ENCODE data around the gene AFF4. TPM values are rescaled to one million over a fixed set of nuclear protein-coding genes. Genes with fewer than 3 reads are reported as not detected.
"Not testable (repeated sequence)": the region's sequence is repeated elsewhere in the genome, so short reads cannot be mapped to it uniquely, and the experiment has no call there.

The AFF4 gene
- total RNA-seq, 4 donors from 2014 or later, result 70.5 to 85.3 (median 73.2) TPM

DNA sequence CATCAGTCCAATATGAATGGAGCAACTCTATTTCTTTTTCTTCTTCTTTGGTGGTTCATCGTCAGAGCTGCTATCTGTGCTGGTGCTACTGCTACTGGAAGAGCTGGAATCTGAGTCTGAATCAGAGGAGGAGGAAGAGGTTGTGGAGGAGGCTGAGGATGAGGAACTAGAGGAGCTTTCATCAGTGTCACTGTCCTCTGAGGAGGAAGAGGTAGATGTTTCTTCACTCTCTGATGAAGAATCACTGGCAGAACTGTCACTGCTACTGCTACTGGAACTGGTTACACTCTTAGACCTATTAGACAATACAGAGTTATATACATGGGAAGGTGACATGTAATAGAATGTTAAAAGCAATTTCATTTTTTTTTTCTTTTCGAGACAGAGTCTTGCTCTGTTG, 35.1 kb upstream of the AFF4 start:
- Histone ChIP-seq H3K4me3 (no peak overlapping the region), H3K27me3 (no peaks in the 10 kb centered on the region), H3K27ac (no peak overlapping the region), H3K9me3 (no peaks in the 10 kb centered on the region), H3K4me1 (peaks cover 0 to 6% (median 0%) of the 10 kb centered on the region in 4 donors), H3K36me3 (peaks cover 0 to 34% (median 0%) of the 10 kb centered on the region in 3 donors)
- DNase-seq (ENCODE audit: low spot score in 2 of 2), result no peak
- 76% methylated on average over 2 of the region's 2 CpGs for WGBS, 2 donors
- no peak for TF ChIP-seq EP300 (IDR thresholded peaks at IDR 0.05)
- no peak for TF ChIP-seq POLR2A (IDR thresholded peaks at IDR 0.05)
- TF ChIP-seq, protein P1, sequence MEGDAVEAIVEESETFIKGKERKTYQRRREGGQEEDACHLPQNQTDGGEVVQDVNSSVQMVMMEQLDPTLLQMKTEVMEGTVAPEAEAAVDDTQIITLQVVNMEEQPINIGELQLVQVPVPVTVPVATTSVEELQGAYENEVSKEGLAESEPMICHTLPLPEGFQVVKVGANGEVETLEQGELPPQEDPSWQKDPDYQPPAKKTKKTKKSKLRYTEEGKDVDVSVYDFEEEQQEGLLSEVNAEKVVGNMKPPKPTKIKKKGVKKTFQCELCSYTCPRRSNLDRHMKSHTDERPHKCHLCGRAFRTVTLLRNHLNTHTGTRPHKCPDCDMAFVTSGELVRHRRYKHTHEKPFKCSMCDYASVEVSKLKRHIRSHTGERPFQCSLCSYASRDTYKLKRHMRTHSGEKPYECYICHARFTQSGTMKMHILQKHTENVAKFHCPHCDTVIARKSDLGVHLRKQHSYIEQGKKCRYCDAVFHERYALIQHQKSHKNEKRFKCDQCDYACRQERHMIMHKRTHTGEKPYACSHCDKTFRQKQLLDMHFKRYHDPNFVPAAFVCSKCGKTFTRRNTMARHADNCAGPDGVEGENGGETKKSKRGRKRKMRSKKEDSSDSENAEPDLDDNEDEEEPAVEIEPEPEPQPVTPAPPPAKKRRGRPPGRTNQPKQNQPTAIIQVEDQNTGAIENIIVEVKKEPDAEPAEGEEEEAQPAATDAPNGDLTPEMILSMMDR (IDR thresholded peaks at IDR 0.05), result no peak

GRCh38 chr5:132996307-132996706, 32.9 kb upstream of the AFF4 start:
- DNase-seq (ENCODE audit: low spot score in 2 of 2), result no peak
- WGBS, 2 donors, result 71 to 74% methylated on average over 1 of the region's 1 CpG

GRCh38 chr5:132987531-132988408, 24.3 kb upstream of the AFF4 start:
- WGBS, 2 donors, result 89% methylated on average over 28 of the region's 28 CpGs
- TF ChIP-seq, protein P1 (IDR thresholded peaks at IDR 0.05), result no peak
- no peak for TF ChIP-seq POLR2A (IDR thresholded peaks at IDR 0.05)
- no peak for TF ChIP-seq EP300 (IDR thresholded peaks at IDR 0.05)
- H3K4me3 ChIP-seq, result no peak overlapping the region
- no peak overlapping the region for H3K27ac ChIP-seq
- H3K27me3 ChIP-seq, result no peaks in the 10 kb centered on the region
- no peak for DNase-seq (ENCODE audit: low spot score in 2 of 2)
- no peaks in the 10 kb centered on the region for H3K9me3 ChIP-seq
- H3K36me3 ChIP-seq, result no peaks in the 10 kb centered on the region
- H3K4me1 ChIP-seq, result no peaks in the 10 kb centered on the region

More at GRCh38 chr5:132996307-132996706, 32.9 kb upstream of the AFF4 start:
- H3K27ac ChIP-seq, result no peak overlapping the region
- peaks cover 0 to 6% (median 0%) of the 10 kb centered on the region in 4 donors for H3K4me1 ChIP-seq
- H3K9me3 ChIP-seq, result no peaks in the 10 kb centered on the region
- peaks cover 0 to 16% (median 0%) of the 10 kb centered on the region in 3 donors for H3K36me3 ChIP-seq
- no peaks in the 10 kb centered on the region for H3K27me3 ChIP-seq
- TF ChIP-seq, protein P1 (IDR thresholded peaks at IDR 0.05), result no peak
- TF ChIP-seq EP300 (IDR thresholded peaks at IDR 0.05) (no peak), POLR2A (IDR thresholded peaks at IDR 0.05) (no peak)
- no peak overlapping the region for H3K4me3 ChIP-seq

- H3K4me3 ChIP-seq; H3K27ac ChIP-seq; H3K4me1 ChIP-seq; H3K9me3 ChIP-seq; H3K36me3 ChIP-seq; DNase-seq (ENCODE audit: low spot score in 2 of 2); H3K27me3 ChIP-seq: not testable (repeated sequence)
- WGBS, 2 donors, result 95% methylated on average over 13 to 20 of the region's 30 CpGs
These were observed 19.5 kb upstream of the AFF4 start for GRCh38 chr5:132982971-132983370.

- Histone ChIP-seq H3K27me3 (no peaks in the 10 kb centered on the region), H3K9me3 (peaks cover 0 to 17% (median 0%) of the 10 kb centered on the region in 4 donors), H3K36me3 (no peaks in the 10 kb centered on the region), H3K27ac (no peak overlapping the region), H3K4me3 (no peak overlapping the region), H3K4me1 (no peaks in the 10 kb centered on the region)
- TF ChIP-seq, protein P1 (IDR thresholded peaks at IDR 0.05), result no peak
- TF ChIP-seq EP300 (IDR thresholded peaks at IDR 0.05), result no peak
- TF ChIP-seq POLR2A (IDR thresholded peaks at IDR 0.05), result no peak
- no peak for DNase-seq (ENCODE audit: low spot score in 2 of 2)
- 79 to 80% methylated on average over 3 of the region's 3 CpGs for WGBS, 2 donors
These were observed 17.9 kb upstream of the AFF4 start for GRCh38 chr5:132981288-132981687.
